ENCODE data around the gene ENTPD2.

DNA sequence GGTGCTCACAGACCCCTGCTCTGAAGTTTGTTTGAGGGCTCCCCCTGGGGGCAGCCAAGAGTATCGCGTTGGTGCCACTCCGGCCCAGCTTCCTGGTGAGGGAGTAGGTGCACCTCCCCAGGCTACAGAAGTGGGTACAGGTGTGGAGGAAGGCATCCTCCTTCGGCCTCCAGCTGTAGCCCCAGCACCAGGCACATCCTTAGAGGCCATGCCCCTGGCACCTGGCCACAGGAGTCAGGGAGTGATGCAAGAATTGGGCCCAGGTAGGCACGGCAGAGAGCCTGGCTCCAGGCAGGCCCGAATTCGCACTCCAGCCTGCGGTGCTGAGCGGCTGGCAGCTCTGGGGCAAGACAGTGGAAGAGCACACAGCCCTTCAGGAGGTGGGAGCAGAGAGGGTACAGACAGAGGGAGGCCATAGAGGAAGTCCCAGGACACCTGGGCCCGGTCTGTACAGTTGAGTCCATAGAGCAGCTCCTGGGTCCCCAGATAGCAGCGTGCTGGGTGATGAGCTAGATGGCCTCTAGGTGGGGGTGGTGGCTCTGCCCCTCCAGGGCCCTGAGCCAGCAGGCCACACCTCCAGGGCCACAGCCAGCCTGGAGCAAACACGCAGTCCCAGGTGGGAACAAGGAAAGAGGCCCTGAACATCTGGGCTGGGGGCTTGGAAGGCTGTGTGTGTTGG, 14.1 kb upstream of the ENTPD2 start:
- TF ChIP-seq, protein P1, sequence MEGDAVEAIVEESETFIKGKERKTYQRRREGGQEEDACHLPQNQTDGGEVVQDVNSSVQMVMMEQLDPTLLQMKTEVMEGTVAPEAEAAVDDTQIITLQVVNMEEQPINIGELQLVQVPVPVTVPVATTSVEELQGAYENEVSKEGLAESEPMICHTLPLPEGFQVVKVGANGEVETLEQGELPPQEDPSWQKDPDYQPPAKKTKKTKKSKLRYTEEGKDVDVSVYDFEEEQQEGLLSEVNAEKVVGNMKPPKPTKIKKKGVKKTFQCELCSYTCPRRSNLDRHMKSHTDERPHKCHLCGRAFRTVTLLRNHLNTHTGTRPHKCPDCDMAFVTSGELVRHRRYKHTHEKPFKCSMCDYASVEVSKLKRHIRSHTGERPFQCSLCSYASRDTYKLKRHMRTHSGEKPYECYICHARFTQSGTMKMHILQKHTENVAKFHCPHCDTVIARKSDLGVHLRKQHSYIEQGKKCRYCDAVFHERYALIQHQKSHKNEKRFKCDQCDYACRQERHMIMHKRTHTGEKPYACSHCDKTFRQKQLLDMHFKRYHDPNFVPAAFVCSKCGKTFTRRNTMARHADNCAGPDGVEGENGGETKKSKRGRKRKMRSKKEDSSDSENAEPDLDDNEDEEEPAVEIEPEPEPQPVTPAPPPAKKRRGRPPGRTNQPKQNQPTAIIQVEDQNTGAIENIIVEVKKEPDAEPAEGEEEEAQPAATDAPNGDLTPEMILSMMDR (conservative IDR thresholded peaks at IDR 0.05 in 1 of 2, IDR thresholded peaks at IDR 0.05 in 1 of 2; ENCODE audit: low read depth in 1 of 2, low read length in 2 of 2) = peak; percentile 68 to 86
- TF ChIP-seq EZH2 (IDR thresholded peaks at IDR 0.05; ENCODE audit: low read length, missing control alignments) = no peak

Measured in fibroblast of lung (primary cell).